ENCODE measurements around the gene KEAP1.

KEAP1 gene

DNA sequence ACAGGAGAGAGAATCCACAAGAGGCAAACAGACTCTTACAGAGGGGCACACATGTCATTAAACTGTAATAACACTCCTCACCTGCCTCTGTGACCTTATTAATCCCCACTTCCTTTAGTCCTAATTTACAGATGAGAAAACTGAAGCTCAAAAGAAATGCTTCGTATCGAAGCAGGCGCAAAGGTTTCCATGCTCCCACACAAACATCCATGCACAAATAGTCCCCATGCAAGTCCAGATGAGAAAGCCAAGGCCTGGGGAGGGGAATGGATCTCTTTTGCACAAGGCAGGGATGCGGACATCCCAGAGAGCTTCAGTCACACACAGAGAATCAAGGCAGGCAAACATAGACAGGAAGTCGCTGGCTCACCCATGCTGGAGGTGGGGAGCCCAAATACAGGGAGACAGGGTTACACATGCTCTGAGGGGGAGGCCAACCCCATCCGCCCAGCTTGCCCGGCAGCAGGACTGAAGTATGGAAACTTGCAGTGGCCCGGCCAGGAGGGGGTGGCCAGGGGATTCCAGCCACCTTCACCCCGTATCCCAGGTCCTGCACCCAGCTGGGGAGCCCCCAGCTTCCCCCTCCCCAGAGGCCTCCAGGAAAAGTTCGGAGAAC is 13.6 kb upstream of the KEAP1 start:
- no peak for TF ChIP-seq ZFX (IDR thresholded peaks at IDR 0.05; ENCODE audit: borderline replicate concordance)
- TF ChIP-seq, protein P1, sequence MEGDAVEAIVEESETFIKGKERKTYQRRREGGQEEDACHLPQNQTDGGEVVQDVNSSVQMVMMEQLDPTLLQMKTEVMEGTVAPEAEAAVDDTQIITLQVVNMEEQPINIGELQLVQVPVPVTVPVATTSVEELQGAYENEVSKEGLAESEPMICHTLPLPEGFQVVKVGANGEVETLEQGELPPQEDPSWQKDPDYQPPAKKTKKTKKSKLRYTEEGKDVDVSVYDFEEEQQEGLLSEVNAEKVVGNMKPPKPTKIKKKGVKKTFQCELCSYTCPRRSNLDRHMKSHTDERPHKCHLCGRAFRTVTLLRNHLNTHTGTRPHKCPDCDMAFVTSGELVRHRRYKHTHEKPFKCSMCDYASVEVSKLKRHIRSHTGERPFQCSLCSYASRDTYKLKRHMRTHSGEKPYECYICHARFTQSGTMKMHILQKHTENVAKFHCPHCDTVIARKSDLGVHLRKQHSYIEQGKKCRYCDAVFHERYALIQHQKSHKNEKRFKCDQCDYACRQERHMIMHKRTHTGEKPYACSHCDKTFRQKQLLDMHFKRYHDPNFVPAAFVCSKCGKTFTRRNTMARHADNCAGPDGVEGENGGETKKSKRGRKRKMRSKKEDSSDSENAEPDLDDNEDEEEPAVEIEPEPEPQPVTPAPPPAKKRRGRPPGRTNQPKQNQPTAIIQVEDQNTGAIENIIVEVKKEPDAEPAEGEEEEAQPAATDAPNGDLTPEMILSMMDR (IDR thresholded peaks at IDR 0.05) = no peak
- peak overlapping the region; percentile 26; the same call in 1 of the 2 replicates for H3K27ac ChIP-seq

DNA sequence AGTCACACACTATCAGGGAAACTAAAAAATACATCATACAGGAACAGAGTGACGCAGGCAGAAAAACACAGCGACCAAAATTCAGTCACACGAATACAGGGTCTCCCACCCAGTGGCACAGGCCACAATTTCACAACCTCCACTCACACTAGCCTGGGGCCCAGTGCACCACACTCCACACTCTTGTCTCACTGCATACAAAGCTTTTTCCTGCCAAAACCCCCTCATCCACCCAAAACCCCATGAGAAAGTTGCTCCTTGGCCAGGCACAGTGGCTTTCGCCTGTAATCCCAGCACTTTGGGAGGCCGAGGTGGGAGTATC is 12.9 kb upstream of the KEAP1 start:
- TF ChIP-seq, protein P1 (IDR thresholded peaks at IDR 0.05) = no peak
- TF ChIP-seq ZFX (IDR thresholded peaks at IDR 0.05; ENCODE audit: borderline replicate concordance) = no peak

DNA sequence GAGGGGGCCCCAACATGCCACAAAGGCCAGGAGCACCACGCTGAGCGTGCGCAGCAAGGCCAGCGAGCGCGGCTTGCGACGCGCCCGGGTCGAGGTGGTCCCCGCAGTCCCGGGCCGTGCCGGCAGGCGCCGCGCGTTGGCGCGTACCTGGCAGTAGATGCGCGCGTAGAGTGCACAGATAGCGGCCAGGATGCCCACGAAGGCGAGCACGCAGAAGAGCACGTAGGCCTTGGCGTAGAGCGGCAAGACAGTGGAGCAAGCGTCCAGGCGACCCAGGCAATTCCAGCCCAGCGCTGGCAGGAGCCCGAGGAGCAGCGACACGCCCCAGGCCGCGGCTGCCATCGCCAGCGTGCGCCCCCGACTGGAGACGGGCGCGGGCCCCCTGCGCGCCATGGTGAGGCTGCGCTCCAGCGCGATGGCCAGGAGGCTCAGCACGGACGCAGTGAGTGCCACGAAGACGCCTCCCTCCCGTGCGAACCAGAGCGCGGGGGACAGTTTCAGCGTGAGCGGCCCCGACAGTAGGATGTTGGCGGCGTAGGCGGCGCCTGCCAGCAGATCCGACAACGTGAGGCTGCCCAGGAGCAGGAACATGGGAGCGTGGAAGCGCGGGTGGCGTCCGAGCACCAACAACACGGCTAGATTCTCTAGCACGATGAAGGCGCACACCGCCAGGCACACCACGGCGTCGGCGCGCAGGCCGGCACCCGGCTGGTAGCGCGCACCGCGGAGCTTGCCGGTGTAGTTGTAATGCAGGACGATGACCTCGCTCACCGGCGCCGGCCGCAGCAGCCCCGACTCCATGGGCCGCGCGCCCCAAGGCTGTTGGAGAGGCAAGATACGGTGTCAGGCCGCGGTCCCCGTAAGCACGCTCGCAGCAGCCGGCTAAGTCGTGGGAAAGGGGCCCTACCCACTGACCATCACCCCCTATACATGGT is 11.3 kb upstream of the KEAP1 start:
- TF ChIP-seq, protein P1 (IDR thresholded peaks at IDR 0.05) = no peak
- TF ChIP-seq ZFX (IDR thresholded peaks at IDR 0.05; ENCODE audit: borderline replicate concordance) = no peak
- H3K27ac ChIP-seq = no peak overlapping the region

More for the DNA sequence above, 12.9 kb upstream of the KEAP1 start:
- H3K27ac ChIP-seq = no peak overlapping the region

DNA sequence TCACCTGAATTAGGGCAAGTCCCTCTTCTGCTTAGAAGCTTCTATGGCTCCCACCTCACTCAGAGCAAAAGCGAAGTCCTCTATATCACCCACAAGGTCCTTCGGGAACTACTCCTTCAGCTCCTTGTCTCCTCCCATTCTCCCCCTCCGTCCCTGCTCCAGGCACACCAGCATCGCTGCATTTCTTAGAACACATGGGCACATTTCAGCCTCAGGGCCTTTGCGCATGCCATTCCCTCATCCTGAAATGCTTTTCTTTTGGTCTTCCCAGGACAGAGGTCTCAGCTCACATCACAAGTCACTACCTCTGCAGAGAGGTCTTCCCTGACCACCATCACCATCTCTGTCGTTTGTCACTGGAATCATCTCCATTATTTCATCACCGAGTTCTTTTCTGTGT is 10.1 kb upstream of the KEAP1 start:
- no peak overlapping the region for H3K27ac ChIP-seq
- TF ChIP-seq, protein P1 (IDR thresholded peaks at IDR 0.05) = no peak
- no peak for TF ChIP-seq ZFX (IDR thresholded peaks at IDR 0.05; ENCODE audit: borderline replicate concordance)

DNA sequence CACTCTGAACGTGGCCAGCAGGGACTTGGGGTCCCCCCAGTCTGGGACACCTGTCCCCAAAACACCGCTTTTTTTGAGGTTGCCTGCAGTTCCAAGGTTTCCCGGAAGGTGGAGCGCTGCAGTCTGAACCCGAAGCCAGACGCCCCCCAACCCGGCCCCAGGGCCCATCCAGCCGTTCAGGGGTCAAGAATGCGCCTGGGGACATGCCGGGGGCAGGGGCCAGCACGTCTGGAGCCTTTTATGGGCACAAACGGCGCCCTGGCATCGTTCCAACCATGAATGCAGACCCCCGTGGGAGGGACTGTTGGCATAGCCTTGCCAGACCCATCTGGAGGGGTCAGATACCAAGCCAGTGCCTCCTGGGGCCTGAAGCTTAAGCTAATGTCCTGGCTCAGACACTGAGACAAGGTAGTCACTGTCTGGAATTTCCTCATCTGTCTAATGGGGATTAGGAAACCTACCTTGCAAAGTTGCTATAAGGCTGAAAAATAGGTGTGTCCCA is 7.2 kb upstream of the KEAP1 start:
- no peak overlapping the region for H3K27ac ChIP-seq

GRCh38 chr19:10508707-10509106 is 5.6 kb upstream of the KEAP1 start:
- H3K27ac ChIP-seq = no peak overlapping the region
- TF ChIP-seq, protein P1 (IDR thresholded peaks at IDR 0.05) = no peak
- TF ChIP-seq ZFX (IDR thresholded peaks at IDR 0.05; ENCODE audit: borderline replicate concordance) = no peak

More for the DNA sequence above, 7.2 kb upstream of the KEAP1 start:
- TF ChIP-seq, protein P1 (IDR thresholded peaks at IDR 0.05) = peak; percentile 52
- no peak for TF ChIP-seq ZFX (IDR thresholded peaks at IDR 0.05; ENCODE audit: borderline replicate concordance)

DNA sequence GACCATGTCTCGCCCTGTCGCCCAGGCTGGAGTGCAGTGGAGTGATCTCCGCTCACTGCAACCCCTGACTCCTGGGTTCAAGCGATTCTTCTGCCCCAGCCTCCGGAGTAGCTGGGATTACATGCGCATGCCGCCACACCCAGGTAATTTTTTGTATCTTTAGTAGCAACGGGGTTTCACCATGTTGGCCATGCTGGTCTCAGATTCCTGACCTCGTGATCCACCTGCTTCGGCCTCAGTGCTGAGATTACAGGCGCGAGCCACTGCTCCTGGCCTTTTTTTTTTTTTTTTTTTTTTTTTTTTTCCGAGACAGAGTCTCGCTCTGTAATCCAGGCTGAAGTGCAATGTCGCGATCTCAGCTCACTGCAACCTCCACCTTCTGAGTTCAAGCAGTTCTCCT is 4.9 kb upstream of the KEAP1 start:
- TF ChIP-seq, protein P1 (IDR thresholded peaks at IDR 0.05) = no peak
- no peak for TF ChIP-seq ZFX (IDR thresholded peaks at IDR 0.05; ENCODE audit: borderline replicate concordance)
- H3K27ac ChIP-seq = no peak overlapping the region

Measured in 22Rv1 (cell line).